ENCODE data around the gene METRNL. TPM values are rescaled to one million over a fixed set of nuclear protein-coding genes. Genes with fewer than 3 reads are reported as not detected.
"Not testable (repeated sequence)": the region's sequence is repeated elsewhere in the genome, so short reads cannot be mapped to it uniquely, and the experiment has no call there.

The METRNL gene
- total RNA-seq, 2 donors from 2014 or later: 141 to 180 TPM

- H3K36me3 ChIP-seq: no peaks in the 10 kb centered on the region
These were observed 43.7 kb upstream of the METRNL start for GRCh38 chr17:83035722-83036121.

DNA sequence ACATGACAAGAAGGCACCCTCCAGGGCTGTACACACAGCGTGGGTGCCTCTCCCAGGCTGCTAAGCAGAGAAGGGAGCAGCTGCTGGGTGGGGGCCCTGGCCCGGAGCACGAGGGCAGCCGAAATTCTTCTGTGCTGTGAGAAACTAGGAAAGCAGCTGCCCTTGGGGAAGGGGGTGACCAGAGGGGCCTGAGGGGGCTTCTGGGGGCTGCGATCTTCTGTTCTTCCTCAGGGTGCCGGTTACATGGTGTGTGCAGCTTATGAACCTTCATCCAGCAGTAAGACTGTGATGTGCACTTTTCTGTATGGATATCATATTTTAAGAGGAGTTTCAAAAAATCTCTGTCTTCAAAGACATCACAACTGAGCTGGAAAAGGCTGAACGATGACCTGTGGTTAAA is 43.2 kb upstream of the METRNL start:
- TF ChIP-seq CTCF (IDR thresholded peaks at IDR 0.05): no peak
- no peaks in the 10 kb centered on the region for H3K4me1 ChIP-seq (ENCODE audit: control insufficient read depth in 1 of 2, low read depth in 2 of 2)
- H3K4me3 ChIP-seq: no peak overlapping the region
- no peaks in the 10 kb centered on the region for H3K36me3 ChIP-seq
- ATAC-seq (ENCODE audit: insufficient number of reproducible peaks, low FRiP score, low read depth) (no peak), DNase-seq (ENCODE audit: low spot score) (no peak)
- H3K27me3 ChIP-seq (replicated peaks; ENCODE audit: insufficient read depth): no peaks in the 10 kb centered on the region
- H3K9me3 ChIP-seq: peaks cover 3% of the 10 kb centered on the region
- no peak overlapping the region for H3K27ac ChIP-seq

More at GRCh38 chr17:83035722-83036121, 43.7 kb upstream of the METRNL start:
- no peaks in the 10 kb centered on the region for H3K4me1 ChIP-seq (ENCODE audit: control insufficient read depth in 1 of 2, low read depth in 2 of 2)
- DNase-seq (ENCODE audit: low spot score): no peak
- no peak for TF ChIP-seq CTCF (IDR thresholded peaks at IDR 0.05)
- H3K4me3 ChIP-seq: no peak overlapping the region
- H3K9me3 ChIP-seq: no peaks in the 10 kb centered on the region
- H3K27me3 ChIP-seq (replicated peaks; ENCODE audit: insufficient read depth): no peaks in the 10 kb centered on the region
- H3K27ac ChIP-seq: no peak overlapping the region
- no peak for ATAC-seq (ENCODE audit: insufficient number of reproducible peaks, low FRiP score, low read depth)

GRCh38 chr17:83036666-83037065 is 42.7 kb upstream of the METRNL start:
- Histone ChIP-seq H3K4me1 (ENCODE audit: control insufficient read depth in 1 of 2, low read depth in 2 of 2) (no peaks in the 10 kb centered on the region), H3K4me3 (no peak overlapping the region), H3K36me3 (no peaks in the 10 kb centered on the region), H3K9me3 (peaks cover 7% of the 10 kb centered on the region), H3K27ac (no peak overlapping the region), H3K27me3 (replicated peaks; ENCODE audit: insufficient read depth) (no peaks in the 10 kb centered on the region)
- no peak for TF ChIP-seq CTCF (IDR thresholded peaks at IDR 0.05)
- ATAC-seq (ENCODE audit: insufficient number of reproducible peaks, low FRiP score, low read depth) (no peak), DNase-seq (ENCODE audit: low spot score) (no peak)

DNA sequence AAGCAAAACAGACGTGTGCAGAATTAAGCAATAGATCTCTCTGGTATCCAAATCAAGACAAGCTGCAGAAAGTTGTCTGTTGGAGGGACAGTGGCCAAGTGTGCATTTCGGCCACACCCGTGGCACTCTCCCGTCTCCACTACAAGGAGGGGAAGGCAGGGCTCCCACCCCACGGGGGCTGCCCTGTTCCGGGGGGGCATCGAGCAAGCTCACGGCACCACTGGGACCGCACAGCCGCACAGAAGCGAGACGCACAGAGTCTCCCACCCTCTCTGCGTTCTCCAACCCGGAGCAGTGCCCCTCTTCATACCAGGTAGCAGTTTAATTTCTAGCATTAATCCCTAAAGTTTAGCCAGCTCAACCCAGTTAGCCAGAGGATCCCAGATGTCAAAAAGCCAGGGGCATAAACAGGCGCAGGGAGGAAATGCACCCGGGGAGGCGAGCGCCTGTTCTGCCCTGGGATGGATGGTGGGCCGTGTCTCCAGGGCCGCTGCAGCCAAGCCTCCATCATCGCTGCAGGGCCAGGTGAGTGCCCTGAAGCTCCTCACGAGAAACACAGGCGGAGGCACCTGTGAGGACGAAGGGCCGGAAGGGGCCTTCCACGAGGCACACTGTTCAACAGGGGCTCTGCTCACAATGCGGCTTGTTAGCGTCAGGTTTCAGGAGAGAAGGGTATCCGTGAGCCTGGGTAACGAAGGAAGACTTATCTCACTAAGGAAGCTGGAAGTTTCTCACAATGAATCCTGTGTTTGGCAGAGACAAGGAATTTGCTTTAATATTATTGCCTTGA is 42.1 kb upstream of the METRNL start:
- Histone ChIP-seq H3K9me3 (peaks cover 7% of the 10 kb centered on the region), H3K36me3 (no peaks in the 10 kb centered on the region), H3K27me3 (replicated peaks; ENCODE audit: insufficient read depth) (no peaks in the 10 kb centered on the region), H3K4me3 (no peak overlapping the region), H3K27ac (no peak overlapping the region), H3K4me1 (ENCODE audit: control insufficient read depth in 1 of 2, low read depth in 2 of 2) (no peaks in the 10 kb centered on the region)
- ATAC-seq (ENCODE audit: insufficient number of reproducible peaks, low FRiP score, low read depth) (no peak), DNase-seq (ENCODE audit: low spot score) (no peak)
- no peak for TF ChIP-seq CTCF (IDR thresholded peaks at IDR 0.05)

DNA sequence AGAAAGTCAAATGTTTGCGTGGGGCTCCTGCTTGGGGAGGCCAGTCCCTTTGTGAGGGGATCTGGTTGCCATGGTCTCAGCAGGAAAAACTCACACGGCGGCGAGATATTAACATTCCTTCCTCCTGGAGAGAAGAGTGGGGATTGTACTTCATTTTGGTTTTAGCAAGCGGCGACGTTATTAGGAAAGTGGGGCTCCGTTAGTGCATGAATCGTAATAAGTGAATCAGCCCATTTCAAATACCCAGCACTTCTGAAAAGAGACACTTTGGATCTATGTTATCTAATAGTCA is 41.6 kb upstream of the METRNL start:
- no peak for DNase-seq (ENCODE audit: low spot score)
- Histone ChIP-seq H3K27me3 (replicated peaks; ENCODE audit: insufficient read depth) (no peaks in the 10 kb centered on the region), H3K4me1 (ENCODE audit: control insufficient read depth in 1 of 2, low read depth in 2 of 2) (no peaks in the 10 kb centered on the region), H3K9me3 (peaks cover 7% of the 10 kb centered on the region), H3K36me3 (no peaks in the 10 kb centered on the region), H3K27ac (no peak overlapping the region), H3K4me3 (no peak overlapping the region)
- no peak for TF ChIP-seq CTCF (IDR thresholded peaks at IDR 0.05)
- no peak for ATAC-seq (ENCODE audit: insufficient number of reproducible peaks, low FRiP score, low read depth)

DNA sequence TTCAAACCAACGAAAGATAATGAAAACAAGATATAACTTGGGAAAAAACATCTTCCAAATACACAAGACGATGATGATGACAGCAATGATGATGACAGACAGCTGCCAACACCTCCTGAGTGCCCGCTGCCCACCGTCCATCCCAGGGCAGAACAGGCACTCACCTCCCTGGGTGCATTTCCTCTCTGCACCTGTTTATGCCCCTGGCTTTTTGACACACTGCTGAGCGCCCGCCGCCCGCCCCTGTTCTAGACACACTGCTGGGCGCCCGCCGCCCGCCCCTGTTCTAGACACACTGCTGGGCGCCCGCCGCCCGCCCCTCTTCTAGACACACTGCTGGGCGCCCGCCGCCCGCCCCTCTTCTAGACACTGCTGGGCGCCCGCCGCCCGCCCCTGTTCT is 40.4 kb upstream of the METRNL start:
- not testable (repeated sequence) for H3K4me1 ChIP-seq (ENCODE audit: control insufficient read depth in 1 of 2, low read depth in 2 of 2); DNase-seq (ENCODE audit: low spot score); ATAC-seq (ENCODE audit: insufficient number of reproducible peaks, low FRiP score, low read depth); H3K27me3 ChIP-seq (replicated peaks; ENCODE audit: insufficient read depth); H3K36me3 ChIP-seq; H3K9me3 ChIP-seq; H3K27ac ChIP-seq; H3K4me3 ChIP-seq

Measured in thoracic aorta (tissue), 2 donors.